Loucy (cell line): ENCODE measurements around the gene MYOZ3.

Experiments
- EZH2phosphoT487 ChIP-seq: fragments of 200-600 bp; IDR thresholded peaks from 2 replicates; pipeline ENCODE4 v1.6.1; 2018; ENCODE audit warnings: antibody characterized with exemption, mild to moderate bottlenecking, moderate library complexity, borderline replicate concordance
- TF ChIP-seq, protein P1 (sequence below): fragments of 200-600 bp; sonication (generic); conservative IDR thresholded peaks from 2 replicates; pipeline ENCODE4 v1.5.1; 2014; ENCODE audit warnings: mild to moderate bottlenecking, antibody characterized with exemption, low read length

DNA sequence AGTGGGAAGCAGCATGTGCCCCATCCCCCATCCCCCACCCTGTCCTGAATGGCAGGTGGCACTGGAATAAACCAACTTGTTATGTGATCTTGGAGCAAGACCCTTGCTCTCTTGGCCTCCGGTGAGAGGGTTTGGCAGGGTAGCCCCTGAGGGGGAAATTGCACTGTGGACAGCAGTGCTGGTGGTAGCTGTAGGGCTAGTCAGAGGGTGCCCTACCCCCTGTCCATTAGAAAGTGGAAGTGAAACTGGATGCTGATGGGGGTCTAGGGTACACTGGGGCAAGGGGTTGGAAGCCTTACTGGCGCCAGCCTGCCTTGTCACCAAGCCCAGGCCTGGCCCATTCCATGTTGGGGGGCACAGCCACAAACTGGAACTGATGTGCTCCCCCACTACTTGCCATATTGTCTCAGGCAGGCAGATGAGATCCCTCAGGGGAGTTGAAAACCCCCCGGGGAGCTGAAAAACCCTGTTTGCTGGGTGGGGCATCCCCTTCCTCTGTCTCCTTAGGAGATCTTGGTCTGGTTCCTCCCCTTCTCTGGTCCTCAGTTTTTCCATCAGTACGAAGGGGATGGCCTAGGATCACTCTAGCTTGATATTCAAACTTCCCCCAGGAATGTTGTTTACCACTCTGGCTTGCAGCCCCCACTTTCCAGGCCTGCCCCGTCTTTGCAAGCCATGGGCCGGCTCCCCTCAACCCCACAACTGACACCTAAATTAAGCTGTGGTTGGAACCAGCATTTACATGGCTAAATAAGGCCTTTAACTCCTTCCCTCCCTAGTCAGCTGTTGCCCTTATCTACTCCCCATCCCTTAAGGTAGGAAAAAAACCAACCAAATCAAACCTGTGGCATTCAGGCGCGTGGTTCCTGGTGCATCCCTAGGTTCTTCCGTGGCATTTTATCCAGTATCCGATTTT is 35.0 kb upstream of the MYOZ3 start:
- TF ChIP-seq, protein P1, sequence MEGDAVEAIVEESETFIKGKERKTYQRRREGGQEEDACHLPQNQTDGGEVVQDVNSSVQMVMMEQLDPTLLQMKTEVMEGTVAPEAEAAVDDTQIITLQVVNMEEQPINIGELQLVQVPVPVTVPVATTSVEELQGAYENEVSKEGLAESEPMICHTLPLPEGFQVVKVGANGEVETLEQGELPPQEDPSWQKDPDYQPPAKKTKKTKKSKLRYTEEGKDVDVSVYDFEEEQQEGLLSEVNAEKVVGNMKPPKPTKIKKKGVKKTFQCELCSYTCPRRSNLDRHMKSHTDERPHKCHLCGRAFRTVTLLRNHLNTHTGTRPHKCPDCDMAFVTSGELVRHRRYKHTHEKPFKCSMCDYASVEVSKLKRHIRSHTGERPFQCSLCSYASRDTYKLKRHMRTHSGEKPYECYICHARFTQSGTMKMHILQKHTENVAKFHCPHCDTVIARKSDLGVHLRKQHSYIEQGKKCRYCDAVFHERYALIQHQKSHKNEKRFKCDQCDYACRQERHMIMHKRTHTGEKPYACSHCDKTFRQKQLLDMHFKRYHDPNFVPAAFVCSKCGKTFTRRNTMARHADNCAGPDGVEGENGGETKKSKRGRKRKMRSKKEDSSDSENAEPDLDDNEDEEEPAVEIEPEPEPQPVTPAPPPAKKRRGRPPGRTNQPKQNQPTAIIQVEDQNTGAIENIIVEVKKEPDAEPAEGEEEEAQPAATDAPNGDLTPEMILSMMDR = no peak
- no peak for TF ChIP-seq EZH2phosphoT487
